Medulla oblongata (tissue), 1 donor: ENCODE data around the gene FAR1.

Experiments used
- DNase-seq: peaks from one replicate; pipeline ENCODE4 v3.0.0-alpha.2; 2015; ENCODE audit errors: extremely low spot score

The FAR1 gene

GRCh38 chr11:13669544-13670488 is 1.3 kb downstream of the FAR1 start:
- no peak for DNase-seq

DNA sequence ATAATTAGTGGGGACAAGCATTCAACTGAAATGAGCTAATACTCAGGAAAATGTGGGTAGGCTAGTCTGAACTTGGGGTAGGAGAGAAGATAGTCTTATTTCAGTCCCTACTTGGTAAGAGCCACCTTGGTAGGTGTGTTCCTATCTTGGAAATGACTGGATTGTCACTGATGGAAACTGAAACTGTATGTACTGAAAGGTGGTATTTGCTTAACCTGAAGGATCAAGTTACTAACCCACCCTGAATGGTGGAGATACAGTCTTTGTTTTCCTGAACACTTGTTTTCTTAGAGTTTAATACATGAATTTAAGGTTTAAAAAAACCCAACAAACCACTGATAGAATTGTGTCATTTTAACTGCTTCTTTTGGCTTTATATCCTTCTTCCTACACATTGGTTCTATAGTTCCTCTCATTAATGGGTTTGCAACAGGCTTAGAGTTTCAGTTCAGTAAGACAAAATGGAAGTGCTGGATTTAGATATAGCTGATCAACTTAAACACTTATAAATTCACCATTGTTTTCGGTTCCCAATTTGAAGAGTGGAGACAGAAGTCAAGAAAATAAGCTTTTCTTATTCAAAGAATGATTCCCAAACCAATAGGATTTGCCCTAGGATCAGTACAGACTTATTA is 4.2 kb downstream of the FAR1 start:
- peak; percentile 17 for DNase-seq

DNA sequence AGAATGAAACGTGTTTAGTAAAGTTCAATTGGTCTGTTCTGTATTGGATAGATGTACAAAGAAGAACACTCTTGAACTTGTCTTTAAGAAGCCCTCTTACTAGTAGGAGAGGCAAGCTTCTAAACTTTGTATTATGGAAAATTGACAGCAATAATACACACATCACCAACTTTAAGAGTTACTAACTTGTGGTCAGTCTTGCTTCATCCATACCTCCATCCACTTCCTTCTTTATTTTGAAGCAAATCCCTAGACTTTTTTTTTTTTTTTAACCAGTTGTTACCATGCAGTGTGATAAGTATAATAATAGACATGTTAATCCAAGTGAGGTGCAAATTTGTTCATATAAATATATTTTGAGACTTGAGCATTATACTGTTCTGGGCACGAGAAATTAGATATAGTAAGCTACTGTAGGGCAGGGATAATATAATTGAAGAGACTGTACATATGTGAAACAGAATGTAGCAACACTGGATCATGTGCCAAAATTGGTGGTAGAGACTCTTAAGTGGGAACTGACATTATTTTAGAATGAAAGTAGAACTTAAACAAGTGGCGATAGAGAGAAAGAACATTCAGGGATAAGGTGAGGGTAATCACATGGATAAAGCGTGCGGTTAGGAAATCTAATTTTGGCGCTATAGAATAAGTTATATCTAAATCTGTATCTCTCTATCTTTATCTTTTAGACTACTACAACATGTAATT is 6.5 kb downstream of the FAR1 start:
- DNase-seq: no peak

- DNase-seq: no peak
Measured at GRCh38 chr11:13676576-13676975, 8.1 kb downstream of the FAR1 start.

- DNase-seq: no peak
Measured at GRCh38 chr11:13679768-13680167, 11.3 kb downstream of the FAR1 start.

DNA sequence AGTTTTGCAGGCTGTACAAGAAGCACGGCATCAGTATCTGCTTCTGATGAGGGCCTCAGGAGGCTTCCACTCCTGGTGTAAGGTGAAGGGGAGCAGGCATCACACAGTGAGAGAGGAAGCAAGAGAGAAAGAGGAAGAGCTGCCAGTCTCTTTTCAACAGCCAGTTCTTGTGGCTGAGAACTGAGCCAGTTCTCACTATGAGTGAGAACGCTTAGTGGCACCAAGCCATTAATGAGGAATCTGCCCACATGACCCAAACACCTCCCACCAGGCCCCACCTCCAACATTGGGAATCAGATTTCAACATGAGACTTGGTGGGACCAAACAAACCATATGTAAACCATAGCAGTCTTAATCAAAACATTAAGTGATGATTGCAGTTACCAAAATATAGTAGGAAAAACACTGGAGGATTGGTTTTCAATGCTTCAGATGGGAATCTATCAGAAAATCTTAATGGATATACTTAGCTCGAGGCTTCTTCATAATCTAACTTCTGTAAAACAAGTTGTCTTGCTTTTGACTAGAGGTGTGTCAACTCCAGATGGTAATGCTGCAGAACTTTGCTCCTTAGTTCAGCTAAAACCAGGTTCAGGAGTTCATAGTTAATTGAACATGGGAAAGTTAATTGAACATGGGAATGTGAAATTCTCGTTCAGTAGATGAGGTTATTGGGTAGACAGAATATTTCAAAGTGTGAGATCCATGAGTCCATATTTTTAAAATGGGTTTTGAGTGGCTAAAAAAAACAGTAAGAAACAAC is 12.2 kb downstream of the FAR1 start:
- DNase-seq: no peak

GRCh38 chr11:13681446-13681845 is 13.0 kb downstream of the FAR1 start:
- no peak for DNase-seq

- no peak for DNase-seq
Measured at GRCh38 chr11:13682212-13682611, 13.7 kb downstream of the FAR1 start.

GRCh38 chr11:13685461-13686108 is 17.1 kb downstream of the FAR1 start:
- DNase-seq: no peak

GRCh38 chr11:13686776-13687175 is 18.3 kb downstream of the FAR1 start:
- no peak for DNase-seq

DNA sequence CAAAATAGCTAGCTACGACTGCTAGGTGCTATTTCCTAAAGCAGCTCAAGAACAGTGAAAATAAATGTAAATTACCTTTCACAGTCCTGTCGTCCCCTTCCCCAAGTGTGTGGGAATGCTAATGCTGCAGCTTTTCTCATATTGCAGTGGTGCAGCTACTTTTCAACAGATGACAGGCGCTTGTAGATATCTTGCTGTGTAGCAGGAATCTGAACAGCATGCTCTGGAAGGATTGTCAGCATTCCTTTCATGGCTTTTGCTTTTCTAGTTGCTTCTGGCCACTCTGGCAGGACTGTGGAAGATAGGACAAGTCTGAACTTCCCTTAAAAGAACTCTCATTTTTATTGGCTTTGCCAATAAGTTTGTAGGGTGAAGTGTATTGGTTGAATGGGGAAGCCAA is 18.8 kb downstream of the FAR1 start:
- DNase-seq: no peak

DNA sequence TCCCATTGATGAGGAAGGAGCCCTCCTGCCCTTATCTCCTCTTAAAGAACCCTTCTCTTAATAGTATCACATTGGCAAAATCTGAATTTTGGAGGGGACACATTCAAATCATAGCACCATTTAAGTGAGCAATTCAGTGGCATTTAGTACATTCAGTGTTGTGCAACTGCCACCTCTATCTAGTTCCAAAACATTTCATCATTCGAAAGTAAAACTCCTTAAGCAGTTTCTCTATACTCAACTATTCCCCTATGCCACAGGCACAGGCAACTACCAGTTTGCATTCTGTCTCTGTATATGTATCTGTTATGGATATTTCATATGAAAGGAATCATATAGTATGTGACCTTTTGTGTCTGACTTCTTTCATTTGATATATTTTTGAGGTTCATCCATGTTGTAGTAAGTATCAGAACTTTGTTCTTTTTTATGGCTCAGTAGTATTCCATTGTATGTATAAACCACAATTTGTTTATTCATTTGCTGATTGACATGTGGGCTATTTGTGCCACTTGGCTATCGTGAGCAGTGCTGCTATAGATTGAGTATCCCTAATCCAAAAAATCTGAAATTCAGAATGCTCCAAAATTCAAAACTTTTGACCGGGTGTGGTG is 22.9 kb downstream of the FAR1 start:
- DNase-seq: no peak

- no peak for DNase-seq
Measured at GRCh38 chr11:13692172-13692571, 23.7 kb downstream of the FAR1 start.

- no peak for DNase-seq
Measured at GRCh38 chr11:13694115-13694514, 25.6 kb downstream of the FAR1 start.

GRCh38 chr11:13695886-13696285 is 27.4 kb downstream of the FAR1 start:
- no peak for DNase-seq

GRCh38 chr11:13697710-13698109 is 29.2 kb downstream of the FAR1 start:
- DNase-seq: no peak

- no peak for DNase-seq
Measured at GRCh38 chr11:13698132-13698531, 29.7 kb downstream of the FAR1 start.

GRCh38 chr11:13699041-13699440 is 30.6 kb downstream of the FAR1 start:
- no peak for DNase-seq

DNA sequence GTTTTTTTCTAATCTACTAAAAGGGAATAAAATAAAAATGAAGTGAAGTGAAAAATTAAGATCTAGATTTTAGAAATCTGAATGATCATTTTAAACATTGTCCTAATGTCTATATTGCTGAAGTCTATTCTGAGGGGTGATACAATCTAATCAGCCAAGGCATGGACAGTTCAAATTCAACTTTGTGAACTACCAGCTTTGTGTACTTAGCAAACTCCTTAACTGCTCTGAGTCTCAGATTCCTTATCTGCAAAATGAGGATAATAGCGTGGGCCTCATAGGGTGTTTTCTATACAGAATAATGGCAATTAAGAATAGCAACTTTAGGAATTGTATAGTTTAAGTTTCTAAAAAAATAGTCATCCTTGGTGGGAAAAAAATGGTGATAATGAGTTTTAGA is 31.4 kb downstream of the FAR1 start:
- no peak for DNase-seq

DNA sequence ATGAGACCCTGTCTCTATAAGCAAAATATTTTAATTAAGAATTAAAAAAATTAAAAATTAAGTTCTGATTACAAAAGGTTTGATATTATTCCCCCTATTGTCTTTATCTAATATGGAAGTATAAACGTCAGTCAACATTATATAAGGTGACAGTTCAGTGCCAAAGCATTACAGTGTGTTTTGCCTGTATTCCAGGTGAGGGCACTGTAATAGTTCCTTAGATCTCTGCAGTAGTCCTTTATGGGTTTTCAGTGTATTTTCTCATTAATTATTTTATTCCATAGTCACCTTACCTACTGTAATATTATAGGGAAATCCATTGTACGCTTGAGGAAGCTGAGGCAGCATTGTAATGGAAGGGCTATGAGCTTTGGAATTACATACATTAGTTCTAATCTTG is 33.0 kb downstream of the FAR1 start:
- DNase-seq: no peak

DNA sequence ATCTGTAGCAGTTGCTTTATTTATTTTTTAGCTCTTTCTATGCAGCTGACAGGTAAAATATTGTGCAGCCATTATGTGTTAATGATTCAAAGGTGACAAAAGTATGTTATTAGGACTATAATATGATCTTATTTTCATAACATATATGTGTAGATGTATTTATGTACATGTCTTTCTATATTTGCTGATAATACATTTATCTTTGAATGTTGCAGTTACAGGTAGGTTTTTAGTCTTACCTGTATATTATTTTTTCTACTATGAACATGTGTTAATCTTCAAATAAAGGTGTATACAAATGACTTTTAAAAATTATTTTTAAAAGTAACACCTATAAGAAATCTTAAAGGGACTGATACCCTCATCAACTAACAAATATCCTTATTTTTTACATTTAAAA is 33.6 kb downstream of the FAR1 start:
- DNase-seq: no peak
